HepG2 (cell line): ENCODE data around the gene CYSRT1. TPM values are rescaled to one million over a fixed set of nuclear protein-coding genes. Genes with fewer than 3 reads are reported as not detected.

Experiments
- ATAC-seq: fragments of 200-7000 bp; cut with Tn5 transposase; 3 replicates; pipeline ENCODE4 v1.9.1; 2020; ENCODE audit warnings: mild to moderate bottlenecking, moderate library complexity
- BruUV-seq: library from RNA; stranded (reverse); fragments of 400-500 nt; replicated peaks from 2 replicates; lab custom pipeline; 2021; lab: Mats Ljungman, UMichigan
- CTCF ChIA-PET: fragments of 300-600 bp; formaldehyde crosslinking; extraction: SDS; loops from one replicate; lab custom pipeline; 2021; ENCODE audit warnings: low total read pairs, inconsistent platforms, low intra/inter-chr PET ratio; lab: Yijun Ruan, JAX
- POLR2A ChIA-PET: fragments of 350-600 bp; sonication (Branson Sonifier 250); formaldehyde crosslinking; loops from one replicate; lab custom pipeline; 2020; ENCODE audit warnings: antibody characterized with exemption, inconsistent platforms; lab: Yijun Ruan, JAX
- DNase-seq: peaks from one replicate; pipeline ENCODE4 v3.0.0-alpha.2; 2015; ENCODE audit warnings: low spot score
- FAIRE-seq: peaks from 3 replicates; lab custom pipeline; 2011; peaks lifted over from hg19 to GRCh38; lab: Jason Lieb, UNC
- H2AFZ ChIP-seq: one replicate; pipeline ENCODE4 v1.6.1; 2011; ENCODE audit warnings: low read length, inconsistent platforms
- H3K27ac ChIP-seq: fragments of 300-600 bp; 3 replicates; pipeline ENCODE4 v1.8.0; 2011; ENCODE audit warnings: mixed run types, mild to moderate bottlenecking, mixed read lengths, low read length, inconsistent platforms; ENCODE audit not compliant: insufficient read depth; ENCODE audit errors: extremely low read length
- H3K27me3 ChIP-seq, 2 experiments: fragments of 200-600 bp in 1 of 2; 2 replicates in 1 of 2; 3 replicates in 1 of 2; pipeline versions ENCODE4 v1.6.0 to v1.8.0; 2011; ENCODE audit warnings: low read length in 2 of 2, mild to moderate bottlenecking in 2 of 2, moderate library complexity in 2 of 2, inconsistent platforms in 1 of 2; ENCODE audit not compliant: insufficient read depth in 2 of 2, control insufficient read depth in 1 of 2
- H3K36me3 ChIP-seq, 2 experiments: fragments of 200-600 bp in 1 of 2; replicated peaks in 1 of 2; 2 replicates in 1 of 2; 3 replicates in 1 of 2; pipeline versions ENCODE4 v1.5.1 to v1.8.0; 2011; ENCODE audit warnings: low read length in 2 of 2, inconsistent platforms in 1 of 2; ENCODE audit not compliant: insufficient read depth in 2 of 2, control insufficient read depth in 1 of 2
- H3K4me1 ChIP-seq: 2 replicates; pipeline ENCODE4 v1.5.1; 2012; ENCODE audit warnings: low read length, inconsistent platforms; ENCODE audit not compliant: insufficient read depth
- H3K4me2 ChIP-seq: 2 replicates; pipeline ENCODE4 v1.6.0; 2011; ENCODE audit warnings: low read depth, low read length, inconsistent platforms
- H3K4me3 ChIP-seq, 3 experiments: fragments of 200-600 bp in 1 of 3; sonication (generic), shearing (Covaris generic) in 1 of 3; replicated peaks in 1 of 3; 2 replicates each; pipeline ENCODE4 v1.5.1; 2011 to 2016; ENCODE audit warnings: low read length in 3 of 3, inconsistent platforms in 2 of 3, low read depth in 2 of 3, mild to moderate bottlenecking in 2 of 3, control low read depth in 1 of 3, mixed read lengths in 1 of 3; ENCODE audit not compliant: insufficient read depth in 1 of 3
- H3K79me2 ChIP-seq: one replicate; pipeline ENCODE4 v1.6.1; 2011; ENCODE audit warnings: low read length, inconsistent platforms; ENCODE audit not compliant: insufficient read depth
- H3K9ac ChIP-seq: 2 replicates; pipeline ENCODE4 v1.6.0; 2011; ENCODE audit warnings: mild to moderate bottlenecking, low read depth, low read length, inconsistent platforms; ENCODE audit not compliant: insufficient read depth
- H3K9me3 ChIP-seq: 2 replicates; pipeline ENCODE4 v1.5.1; 2012; ENCODE audit warnings: mild to moderate bottlenecking, low read length
- H4K20me1 ChIP-seq: 2 replicates; pipeline ENCODE4 v1.6.0; 2011; ENCODE audit warnings: inconsistent platforms, mild to moderate bottlenecking, low read length, moderate library complexity; ENCODE audit not compliant: insufficient read depth
- GABPA ChIP-seq, 2 experiments: IDR thresholded peaks; 2 replicates each; pipeline ENCODE4 v1.6.1; 2011 to 2016; ENCODE audit warnings: low read depth in 2 of 2, low read length in 1 of 2, missing biosample characterization in 1 of 2, missing genetic modification characterization in 1 of 2
- ZMYM2 ChIP-seq: sonication (generic); formaldehyde crosslinking; IDR thresholded peaks from 2 replicates; pipeline ENCODE4 v1.8.0; 2022; ENCODE audit warnings: mild to moderate bottlenecking, missing genetic modification reagents
- ZSCAN21 ChIP-seq: sonication (generic); formaldehyde crosslinking; IDR thresholded peaks from 2 replicates; pipeline ENCODE4 v1.8.0; 2022; ENCODE audit warnings: mild to moderate bottlenecking, missing genetic modification reagents, moderate library complexity, borderline replicate concordance
- WGBS: methylation state at CpG from one replicate; pipeline ENCODE4 v1.1.6; 2017; ENCODE audit warnings: low lambda C conversion rate; 5-methylcytosine and 5-hydroxymethylcytosine counted together
- in situ Hi-C: cut with HindIII; loops from 2 replicates; pipeline ENCODE4 v1.10.0; 2017; ENCODE audit warnings: low pct_unique_long_range_greater_than_20kb; ENCODE audit not compliant: extremely low pct_ligation_motif_present
- intact Hi-C: fragments of 100-400 bp; cut with micrococcal nuclease; formaldehyde crosslinking; loops from one replicate; pipeline ENCODE4 v1.10.0; 2022; ENCODE audit not compliant: unreplicated experiment
- polyA plus RNA-seq, 8 experiments: library from polyadenylated mRNA; depleted of rRNA in 3 of 8; stranded (reverse) in 7 of 8; unstranded in 1 of 8; fragments of >200 nt; fragmentation: Illumina TruSeq in 4 of 8; extraction: Trizol in 4 of 8; gene quantifications; 2 replicates each; pipeline versions ENCODE4 v1.2.1 to v1.2.3, GENCODE V29; 2011 to 2016; ENCODE audit warnings: low read depth in 4 of 8, missing spikeins in 1 of 8, mixed read lengths in 1 of 8; ENCODE audit not compliant: insufficient read depth in 1 of 8
- total RNA-seq, 5 experiments: library from RNA; depleted of rRNA; stranded (reverse); fragments of >200 nt; fragmentation: Illumina TruSeq; extraction: Trizol; gene quantifications; 2 replicates each; pipeline ENCODE4 v1.2.3, GENCODE V29; 2016; ENCODE audit warnings: low read depth in 1 of 5
- TF ChIP-seq, protein P1 (sequence below): sonication (generic); formaldehyde crosslinking; IDR thresholded peaks from 2 replicates; pipeline ENCODE4 v1.4.0; 2020; ENCODE audit warnings: missing genetic modification reagents
- TF ChIP-seq, protein P2 (sequence below): sonication (generic); formaldehyde crosslinking; IDR thresholded peaks from 2 replicates; pipeline ENCODE4 v1.4.0; 2020; ENCODE audit warnings: missing genetic modification reagents
- TF ChIP-seq, protein P3 (sequence below): sonication (generic); formaldehyde crosslinking; IDR thresholded peaks from 2 replicates; pipeline ENCODE4 v1.8.1; 2022; ENCODE audit warnings: low read depth, mild to moderate bottlenecking, missing genetic modification reagents
- TF ChIP-seq, protein P4 (sequence below): sonication (generic); formaldehyde crosslinking; IDR thresholded peaks from 2 replicates; pipeline ENCODE4 v1.8.1; 2023; ENCODE audit warnings: missing genetic modification reagents, mild to moderate bottlenecking, borderline replicate concordance

Gene CYSRT1
- total and polyA plus RNA-seq, 2 of the 13 experiments (the other 11 are each of a cell fraction or from before 2014, with no cell fraction given): 1.5 to 2.1 TPM

DNA sequence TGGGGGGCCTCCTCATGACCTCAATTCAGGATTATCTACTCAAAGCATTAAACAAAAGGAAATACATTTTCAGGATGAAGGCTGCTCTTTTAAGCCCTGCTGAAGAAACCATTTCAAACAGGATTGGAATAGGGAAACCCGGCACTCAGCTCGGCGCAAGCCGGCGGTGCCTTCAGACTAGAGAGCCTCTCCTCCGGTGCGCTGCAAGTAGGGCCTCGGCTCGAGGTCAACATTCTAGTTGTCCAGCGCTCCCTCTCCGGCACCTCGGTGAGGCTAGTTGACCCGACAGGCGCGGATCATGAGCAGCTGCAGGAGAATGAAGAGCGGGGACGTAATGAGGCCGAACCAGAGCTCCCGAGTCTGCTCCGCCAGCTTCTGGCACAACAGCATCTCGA, 20.2 kb upstream of the CYSRT1 start:
- ATAC-seq: no peak
- DNase-seq: no peak
- peak overlapping the region; percentile 90 to 93 (median 92) for H3K4me3 ChIP-seq
- WGBS: 3% methylated on average over 6 of the region's 21 CpGs
- intact Hi-C loops: loop anchor here (2.0 kb wide), 1 partner anchor 16 kb away; the partner anchor contains the start of genes ANAPC2 and SSNA1
- H3K27ac ChIP-seq: peak overlapping the region; percentile 61
- POLR2A ChIA-PET: interaction anchor here (1.5 to 8.8 kb wide), 3 partner anchors 16 to 36 kb away, joined by 5 to 225 read pairs (median 15); partner anchors contain the start of genes ANAPC2, CYSRT1, RNF208 and RNF224
- no TSS peak for BruUV-seq
- peaks cover 50% of the 10 kb centered on the region for H3K4me1 ChIP-seq
- H4K20me1 ChIP-seq: 0 out of 2 replicates have a peak, but pooled peaks cover 4% of the 10 kb centered on the region
- H2AFZ ChIP-seq: no peak overlapping the region
- CTCF ChIA-PET: no interaction called here
- FAIRE-seq: no peak
- TF ChIP-seq, protein P1, sequence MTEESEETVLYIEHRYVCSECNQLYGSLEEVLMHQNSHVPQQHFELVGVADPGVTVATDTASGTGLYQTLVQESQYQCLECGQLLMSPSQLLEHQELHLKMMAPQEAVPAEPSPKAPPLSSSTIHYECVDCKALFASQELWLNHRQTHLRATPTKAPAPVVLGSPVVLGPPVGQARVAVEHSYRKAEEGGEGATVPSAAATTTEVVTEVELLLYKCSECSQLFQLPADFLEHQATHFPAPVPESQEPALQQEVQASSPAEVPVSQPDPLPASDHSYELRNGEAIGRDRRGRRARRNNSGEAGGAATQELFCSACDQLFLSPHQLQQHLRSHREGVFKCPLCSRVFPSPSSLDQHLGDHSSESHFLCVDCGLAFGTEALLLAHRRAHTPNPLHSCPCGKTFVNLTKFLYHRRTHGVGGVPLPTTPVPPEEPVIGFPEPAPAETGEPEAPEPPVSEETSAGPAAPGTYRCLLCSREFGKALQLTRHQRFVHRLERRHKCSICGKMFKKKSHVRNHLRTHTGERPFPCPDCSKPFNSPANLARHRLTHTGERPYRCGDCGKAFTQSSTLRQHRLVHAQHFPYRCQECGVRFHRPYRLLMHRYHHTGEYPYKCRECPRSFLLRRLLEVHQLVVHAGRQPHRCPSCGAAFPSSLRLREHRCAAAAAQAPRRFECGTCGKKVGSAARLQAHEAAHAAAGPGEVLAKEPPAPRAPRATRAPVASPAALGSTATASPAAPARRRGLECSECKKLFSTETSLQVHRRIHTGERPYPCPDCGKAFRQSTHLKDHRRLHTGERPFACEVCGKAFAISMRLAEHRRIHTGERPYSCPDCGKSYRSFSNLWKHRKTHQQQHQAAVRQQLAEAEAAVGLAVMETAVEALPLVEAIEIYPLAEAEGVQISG (CRISPR knock-in tag): no peak
- TF ChIP-seq ZSCAN21 (CRISPR knock-in tag) (0 out of 2 replicates have a peak, but pooled peaks have one; percentile 32), ZMYM2 (CRISPR knock-in tag) (no peak), GABPA (IDR thresholded peaks at IDR 0.05; ENCODE audit: low read depth, low read length) (no peak), GABPA (CRISPR knock-in tag; IDR thresholded peaks at IDR 0.05; ENCODE audit: low read depth) (0 out of 2 replicates have a peak, but pooled peaks have one; percentile 4)
- TF ChIP-seq, protein P2, sequence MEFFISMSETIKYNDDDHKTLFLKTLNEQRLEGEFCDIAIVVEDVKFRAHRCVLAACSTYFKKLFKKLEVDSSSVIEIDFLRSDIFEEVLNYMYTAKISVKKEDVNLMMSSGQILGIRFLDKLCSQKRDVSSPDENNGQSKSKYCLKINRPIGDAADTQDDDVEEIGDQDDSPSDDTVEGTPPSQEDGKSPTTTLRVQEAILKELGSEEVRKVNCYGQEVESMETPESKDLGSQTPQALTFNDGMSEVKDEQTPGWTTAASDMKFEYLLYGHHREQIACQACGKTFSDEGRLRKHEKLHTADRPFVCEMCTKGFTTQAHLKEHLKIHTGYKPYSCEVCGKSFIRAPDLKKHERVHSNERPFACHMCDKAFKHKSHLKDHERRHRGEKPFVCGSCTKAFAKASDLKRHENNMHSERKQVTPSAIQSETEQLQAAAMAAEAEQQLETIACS (CRISPR knock-in tag): no peak
- TF ChIP-seq, protein P3, sequence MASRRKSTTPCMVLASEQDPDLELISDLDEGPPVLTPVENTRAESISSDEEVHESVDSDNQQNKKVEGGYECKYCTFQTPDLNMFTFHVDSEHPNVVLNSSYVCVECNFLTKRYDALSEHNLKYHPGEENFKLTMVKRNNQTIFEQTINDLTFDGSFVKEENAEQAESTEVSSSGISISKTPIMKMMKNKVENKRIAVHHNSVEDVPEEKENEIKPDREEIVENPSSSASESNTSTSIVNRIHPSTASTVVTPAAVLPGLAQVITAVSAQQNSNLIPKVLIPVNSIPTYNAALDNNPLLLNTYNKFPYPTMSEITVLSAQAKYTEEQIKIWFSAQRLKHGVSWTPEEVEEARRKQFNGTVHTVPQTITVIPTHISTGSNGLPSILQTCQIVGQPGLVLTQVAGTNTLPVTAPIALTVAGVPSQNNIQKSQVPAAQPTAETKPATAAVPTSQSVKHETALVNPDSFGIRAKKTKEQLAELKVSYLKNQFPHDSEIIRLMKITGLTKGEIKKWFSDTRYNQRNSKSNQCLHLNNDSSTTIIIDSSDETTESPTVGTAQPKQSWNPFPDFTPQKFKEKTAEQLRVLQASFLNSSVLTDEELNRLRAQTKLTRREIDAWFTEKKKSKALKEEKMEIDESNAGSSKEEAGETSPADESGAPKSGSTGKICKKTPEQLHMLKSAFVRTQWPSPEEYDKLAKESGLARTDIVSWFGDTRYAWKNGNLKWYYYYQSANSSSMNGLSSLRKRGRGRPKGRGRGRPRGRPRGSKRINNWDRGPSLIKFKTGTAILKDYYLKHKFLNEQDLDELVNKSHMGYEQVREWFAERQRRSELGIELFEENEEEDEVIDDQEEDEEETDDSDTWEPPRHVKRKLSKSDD (CRISPR knock-in tag): 0 out of 2 replicates have a peak, but pooled peaks have one; percentile 22
- TF ChIP-seq, protein P4, sequence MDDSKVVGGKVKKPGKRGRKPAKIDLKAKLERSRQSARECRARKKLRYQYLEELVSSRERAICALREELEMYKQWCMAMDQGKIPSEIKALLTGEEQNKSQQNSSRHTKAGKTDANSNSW (CRISPR knock-in tag): 0 out of 2 replicates have a peak, but pooled peaks have one; percentile 11
- peak overlapping the region; percentile 88 for H3K9ac ChIP-seq
- peaks cover 40% of the 10 kb centered on the region for H3K79me2 ChIP-seq
- no peaks in the 10 kb centered on the region for H3K36me3 ChIP-seq
- in situ Hi-C loops: no loop called here
- H3K4me2 ChIP-seq: peak overlapping the region; percentile 95
- H3K9me3 ChIP-seq: no peaks in the 10 kb centered on the region
- H3K27me3 ChIP-seq: no peaks in the 10 kb centered on the region; a peak in 1 of 5 replicates
